AG20443 (cell line): ENCODE results near the gene TMEM129.

Experiments used
- DNase-seq: peaks from one replicate; pipeline ENCODE4 v3.0.0; 2012; ENCODE audit warnings: low spot score, mixed read lengths

The TMEM129 gene

DNA sequence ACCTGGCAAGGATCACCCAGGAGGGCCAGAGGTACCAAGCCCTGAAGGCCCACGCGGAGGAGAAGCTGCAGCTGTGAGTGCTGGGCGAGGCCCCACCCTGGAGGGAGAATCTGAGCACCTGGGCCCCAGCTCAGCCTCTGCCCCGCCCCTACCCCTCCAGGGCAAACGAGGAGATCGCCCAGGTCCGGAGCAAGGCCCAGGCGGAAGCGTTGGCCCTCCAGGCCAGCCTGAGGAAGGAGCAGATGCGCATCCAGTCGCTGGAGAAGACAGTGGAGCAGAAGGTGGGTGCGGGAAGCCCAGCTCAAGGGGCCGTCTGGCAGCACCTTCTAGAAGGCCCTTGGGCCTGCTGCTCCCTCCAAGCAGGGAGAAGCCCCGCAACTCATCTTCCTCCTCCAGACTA, 23.4 kb upstream of the TMEM129 start:
- no peak for DNase-seq

DNA sequence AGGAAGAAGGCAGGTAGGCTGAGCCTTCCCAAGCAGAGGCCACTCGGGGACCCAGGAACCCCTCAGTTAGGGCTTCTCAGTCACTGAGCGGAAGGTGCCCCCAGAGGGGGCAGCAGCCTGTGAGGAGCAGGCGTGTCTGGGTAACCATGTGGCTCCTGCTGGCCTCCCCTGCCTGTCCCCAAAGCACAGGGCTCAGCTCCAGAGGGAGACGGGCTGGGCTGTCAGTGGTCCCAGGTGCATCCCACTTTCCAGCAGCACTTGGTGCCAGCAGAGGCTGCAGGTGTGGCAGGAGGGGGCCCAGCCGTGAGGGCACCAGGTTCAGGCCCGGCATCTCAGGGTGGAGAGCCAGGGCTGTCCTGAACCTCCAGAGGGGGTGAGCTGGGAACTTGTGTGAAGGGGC, 22.9 kb upstream of the TMEM129 start:
- DNase-seq = no peak

DNA sequence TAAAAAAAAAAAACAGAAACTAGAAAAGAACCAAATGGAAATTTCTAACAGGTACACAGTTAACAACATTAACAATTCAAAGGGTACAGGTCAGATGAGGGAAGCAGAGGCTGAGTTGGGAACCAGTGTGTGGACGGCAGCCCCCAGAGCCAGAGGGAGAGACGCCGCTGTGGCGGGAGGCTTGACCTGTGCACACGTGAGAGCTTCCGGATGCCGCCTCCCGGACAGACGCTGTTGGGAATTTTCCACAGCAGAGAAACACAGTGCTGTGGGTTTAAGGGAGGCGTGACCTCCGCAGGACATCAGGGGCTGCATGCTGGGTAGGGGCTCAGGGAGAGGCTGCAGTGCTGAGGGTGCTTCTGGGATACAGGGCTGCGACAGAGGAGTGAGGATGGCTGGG, 22.4 kb upstream of the TMEM129 start:
- no peak for DNase-seq

DNA sequence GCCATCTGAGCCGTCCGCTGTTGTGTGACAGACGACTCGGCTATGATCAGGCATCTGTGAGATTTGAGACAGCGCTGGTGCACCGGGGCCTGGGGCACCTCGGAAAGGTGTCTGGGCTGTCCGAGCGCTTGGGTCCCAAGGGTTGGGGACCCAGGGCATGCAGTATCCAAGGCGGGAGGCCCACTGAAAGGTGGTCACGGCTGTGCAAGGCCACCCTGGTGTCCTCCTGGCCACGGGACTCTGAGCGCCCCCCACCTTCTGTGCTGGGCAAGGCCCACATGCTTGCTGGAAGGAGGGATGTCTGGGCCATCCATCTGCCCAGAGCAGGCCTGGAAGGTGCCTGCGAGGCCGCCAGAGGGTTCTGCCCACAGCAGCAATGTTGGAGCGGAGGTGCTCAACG, 20.1 kb upstream of the TMEM129 start:
- DNase-seq = no peak

DNA sequence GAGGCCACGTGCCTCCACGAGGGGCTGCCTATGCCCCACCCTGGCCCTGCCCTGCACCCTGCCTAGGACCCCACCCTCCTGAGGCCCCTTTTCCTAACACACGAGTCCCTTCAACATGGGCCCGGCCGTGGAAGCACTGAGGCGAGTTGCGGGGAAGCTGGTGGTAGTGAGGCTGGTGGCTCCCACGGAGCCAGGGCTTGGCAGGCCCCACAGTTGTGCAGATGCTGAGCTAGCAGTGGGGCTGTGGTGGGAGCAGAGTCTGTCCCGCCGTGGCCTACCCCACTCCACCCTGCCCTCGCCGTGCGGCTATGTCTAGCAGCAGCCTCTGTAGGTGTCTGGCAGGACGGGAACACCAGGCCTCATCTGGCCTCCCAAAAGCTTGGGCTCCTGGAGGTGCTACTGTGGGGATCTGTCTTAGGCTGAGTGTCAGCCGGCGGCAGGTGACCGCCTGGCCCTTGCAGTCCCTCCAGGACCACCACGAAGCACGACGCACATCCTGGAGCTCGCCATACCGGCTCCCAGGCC, 19.0 kb upstream of the TMEM129 start:
- no peak for DNase-seq

DNA sequence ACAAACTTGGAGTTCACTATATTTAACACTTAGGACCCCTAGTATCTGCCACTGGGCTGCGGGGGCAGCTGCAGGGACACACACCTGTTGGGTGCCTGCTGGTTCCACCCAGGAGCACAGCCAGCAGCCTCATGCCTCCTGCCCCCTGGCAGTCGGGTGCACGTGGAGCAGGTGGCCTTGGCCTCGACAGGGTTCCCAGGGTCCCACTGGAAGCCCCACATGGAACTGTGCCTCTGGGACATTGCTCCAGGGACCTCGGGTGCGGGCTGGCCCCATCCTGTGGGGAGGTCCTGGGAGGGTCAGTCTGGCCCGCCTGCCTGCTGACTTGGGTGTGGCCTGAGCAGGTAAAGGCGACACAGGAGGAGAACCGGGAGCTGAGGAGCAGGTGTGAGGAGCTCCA, 18.2 kb upstream of the TMEM129 start:
- DNase-seq = no peak

DNA sequence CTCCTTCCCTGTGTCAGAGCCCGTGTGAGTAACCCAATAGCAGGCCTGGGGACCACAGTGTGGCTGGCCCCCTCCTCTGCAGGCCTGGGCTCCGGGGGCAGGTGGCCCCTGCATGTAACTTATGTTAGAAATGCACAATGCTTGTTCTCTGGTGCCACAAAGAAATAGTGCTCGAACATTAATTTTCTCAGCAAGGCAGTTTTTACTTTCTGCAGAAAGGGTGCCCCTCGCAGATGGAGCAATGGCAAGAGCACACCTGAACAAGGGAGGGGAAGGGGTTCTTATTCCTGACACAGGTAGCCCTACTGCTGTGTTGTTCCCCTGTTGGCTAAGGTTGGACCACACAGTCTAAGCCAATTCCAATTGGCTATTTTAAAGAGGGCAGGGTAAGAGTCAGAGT, 17.3 kb upstream of the TMEM129 start:
- no peak for DNase-seq

DNA sequence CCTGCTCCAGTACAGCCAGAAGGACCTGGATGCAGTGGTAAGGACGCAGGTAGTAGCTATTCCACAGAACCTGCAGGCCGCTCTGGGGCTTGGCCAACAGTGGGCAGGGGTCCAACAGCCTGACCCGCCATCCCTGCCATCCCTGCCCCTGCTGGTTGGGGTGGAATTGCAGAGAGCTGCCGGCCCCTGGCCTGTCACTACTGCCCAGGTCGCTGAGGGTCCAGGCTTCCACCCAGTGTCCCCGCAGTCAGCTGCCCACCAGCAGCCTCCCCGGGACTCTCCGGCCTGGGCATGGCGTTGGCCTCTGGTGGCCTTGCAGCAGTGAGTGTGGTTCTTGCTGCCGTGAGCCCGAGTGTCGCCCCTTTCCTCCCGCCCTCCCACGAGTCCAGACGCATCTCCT, 16.5 kb upstream of the TMEM129 start:
- DNase-seq = no peak

DNA sequence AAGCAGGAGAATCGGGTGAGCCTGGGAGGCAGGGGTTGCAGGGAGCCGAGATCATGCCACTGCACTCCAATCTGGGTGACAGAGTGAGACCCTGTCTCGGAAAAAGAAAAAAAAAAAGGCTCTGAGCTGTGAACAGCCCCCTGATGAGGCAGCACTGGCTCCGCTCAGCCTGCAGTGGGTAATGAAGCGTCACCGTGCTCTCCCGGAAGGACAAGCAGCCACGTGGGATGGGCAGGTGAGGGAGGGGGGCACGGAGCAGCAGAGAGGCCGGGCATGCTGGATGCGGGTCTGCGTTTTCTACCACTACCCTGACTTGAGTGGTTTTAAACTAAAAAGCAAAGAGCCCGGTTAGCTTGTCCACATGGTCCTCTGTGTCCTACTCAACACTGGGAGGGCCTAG, 15.7 kb upstream of the TMEM129 start:
- DNase-seq = no peak

DNA sequence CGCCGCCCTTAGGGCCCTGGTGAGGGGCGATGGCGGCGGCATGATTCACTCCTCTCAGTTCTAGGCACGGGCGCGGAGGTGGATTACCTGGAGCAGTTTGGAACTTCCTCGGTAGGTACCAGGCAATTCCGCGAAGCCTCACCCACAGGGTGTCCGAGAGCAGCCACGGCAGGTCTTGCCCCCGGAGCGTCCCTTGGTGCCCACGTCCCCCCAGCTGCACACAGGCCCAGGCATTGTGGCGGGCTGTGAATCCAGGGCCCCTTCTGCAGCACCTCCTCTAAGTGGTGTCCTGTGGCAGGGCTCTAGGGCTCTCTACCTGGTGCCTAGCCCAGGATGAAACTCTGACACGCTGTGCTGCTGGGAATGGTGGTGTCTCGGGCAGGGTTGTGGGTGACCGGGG, 14.1 kb upstream of the TMEM129 start:
- DNase-seq = no peak

DNA sequence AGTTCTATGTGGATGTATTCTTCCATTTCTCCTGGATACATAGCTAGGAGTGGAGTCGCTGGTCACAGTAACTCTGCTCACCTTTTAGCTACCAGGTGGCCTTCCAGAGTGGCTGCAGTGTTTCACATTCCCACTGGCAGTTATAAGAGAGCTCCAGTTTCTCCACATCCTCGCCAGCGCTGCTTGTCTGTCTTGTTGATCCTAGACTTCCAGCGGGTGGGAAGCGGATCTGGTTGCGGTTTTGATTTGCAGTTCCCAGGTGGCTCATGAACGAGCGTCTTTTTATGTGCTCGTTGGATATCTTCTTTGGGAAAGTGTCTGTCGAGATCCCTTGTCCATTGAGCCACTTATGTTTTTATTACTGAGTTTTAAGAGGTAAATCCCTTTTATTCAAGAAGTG, 11.8 kb upstream of the TMEM129 start:
- no peak for DNase-seq

DNA sequence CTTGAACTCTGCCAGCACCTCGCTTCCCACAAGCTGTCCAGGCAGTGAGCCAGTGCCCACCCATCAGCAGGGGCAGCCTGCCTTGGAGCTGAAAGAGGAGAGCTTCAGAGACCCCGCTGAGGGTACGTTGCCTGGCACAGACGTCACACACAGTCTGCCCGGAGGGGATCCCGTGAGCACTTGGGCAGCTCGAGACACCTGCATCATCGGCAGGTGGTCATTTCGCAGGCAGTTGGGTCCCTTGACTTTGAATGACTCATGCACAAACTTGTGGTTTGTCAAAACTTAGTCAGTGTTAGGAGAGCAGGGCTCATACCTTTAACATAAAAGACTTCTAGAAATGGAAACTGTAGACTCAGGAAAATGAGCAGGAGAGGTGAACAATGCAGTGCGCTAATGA, 10.1 kb upstream of the TMEM129 start:
- no peak for DNase-seq

DNA sequence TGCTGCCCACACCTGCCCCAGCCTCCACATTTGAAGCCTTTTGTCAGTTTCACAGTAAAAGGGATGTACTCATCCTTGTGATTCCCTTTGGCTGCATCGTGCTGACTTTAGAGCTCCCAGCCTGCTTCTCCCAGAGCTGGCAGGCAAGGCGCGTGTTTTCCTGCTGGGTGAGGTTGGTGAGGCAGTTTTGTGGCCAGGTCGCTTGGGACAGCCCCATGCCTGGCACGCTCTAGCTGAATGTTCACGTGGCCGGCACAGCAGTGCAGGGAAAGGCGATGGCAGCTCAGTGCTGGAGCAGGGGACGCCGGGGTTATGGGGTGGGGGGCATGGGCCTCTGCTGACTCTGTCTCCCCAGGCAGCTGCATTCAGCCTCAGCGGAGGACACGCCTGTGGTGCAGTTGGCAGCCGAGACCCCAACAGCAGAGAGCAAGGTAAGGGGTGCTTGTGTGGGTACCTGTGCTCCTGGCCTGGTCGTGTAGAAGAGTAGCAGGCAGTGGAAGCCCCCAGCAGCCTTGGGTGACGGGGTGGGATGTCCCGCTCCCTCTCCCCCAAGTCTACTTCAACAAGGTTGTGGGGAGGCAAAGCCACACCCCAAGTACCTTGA, 9.5 kb upstream of the TMEM129 start:
- no peak for DNase-seq

DNA sequence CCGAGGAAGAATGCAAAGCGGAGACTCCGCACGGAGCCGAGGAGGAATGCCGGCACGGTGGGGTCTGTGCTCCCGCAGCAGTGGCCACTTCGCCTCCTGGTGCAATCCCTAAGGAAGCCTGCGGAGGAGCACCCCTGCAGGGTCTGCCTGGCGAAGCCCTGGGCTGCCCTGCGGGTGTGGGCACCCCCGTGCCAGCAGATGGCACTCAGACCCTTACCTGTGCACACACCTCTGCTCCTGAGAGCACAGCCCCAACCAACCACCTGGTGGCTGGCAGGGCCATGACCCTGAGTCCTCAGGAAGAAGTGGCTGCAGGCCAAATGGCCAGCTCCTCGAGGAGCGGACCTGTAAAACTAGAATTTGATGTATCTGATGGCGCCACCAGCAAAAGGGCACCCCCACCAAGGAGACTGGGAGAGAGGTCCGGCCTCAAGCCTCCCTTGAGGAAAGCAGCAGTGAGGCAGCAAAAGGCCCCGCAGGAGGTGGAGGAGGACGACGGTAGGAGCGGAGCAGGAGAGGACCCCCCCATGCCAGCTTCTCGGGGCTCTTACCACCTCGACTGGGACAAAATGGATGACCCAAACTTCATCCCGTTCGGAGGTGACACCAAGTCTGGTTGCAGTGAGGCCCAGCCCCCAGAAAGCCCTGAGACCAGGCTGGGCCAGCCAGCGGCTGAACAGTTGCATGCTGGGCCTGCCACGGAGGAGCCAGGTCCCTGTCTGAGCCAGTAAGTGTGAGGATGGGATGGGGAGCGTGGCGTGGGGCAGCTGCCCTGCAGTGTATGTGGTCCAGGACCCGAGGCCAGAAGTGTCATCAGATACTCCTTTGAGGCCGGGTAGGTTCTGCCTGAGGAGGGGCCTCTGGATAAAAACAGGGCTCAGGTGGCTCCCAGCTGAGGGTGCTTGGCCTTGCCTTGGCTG, 7.2 kb upstream of the TMEM129 start:
- no peak for DNase-seq

DNA sequence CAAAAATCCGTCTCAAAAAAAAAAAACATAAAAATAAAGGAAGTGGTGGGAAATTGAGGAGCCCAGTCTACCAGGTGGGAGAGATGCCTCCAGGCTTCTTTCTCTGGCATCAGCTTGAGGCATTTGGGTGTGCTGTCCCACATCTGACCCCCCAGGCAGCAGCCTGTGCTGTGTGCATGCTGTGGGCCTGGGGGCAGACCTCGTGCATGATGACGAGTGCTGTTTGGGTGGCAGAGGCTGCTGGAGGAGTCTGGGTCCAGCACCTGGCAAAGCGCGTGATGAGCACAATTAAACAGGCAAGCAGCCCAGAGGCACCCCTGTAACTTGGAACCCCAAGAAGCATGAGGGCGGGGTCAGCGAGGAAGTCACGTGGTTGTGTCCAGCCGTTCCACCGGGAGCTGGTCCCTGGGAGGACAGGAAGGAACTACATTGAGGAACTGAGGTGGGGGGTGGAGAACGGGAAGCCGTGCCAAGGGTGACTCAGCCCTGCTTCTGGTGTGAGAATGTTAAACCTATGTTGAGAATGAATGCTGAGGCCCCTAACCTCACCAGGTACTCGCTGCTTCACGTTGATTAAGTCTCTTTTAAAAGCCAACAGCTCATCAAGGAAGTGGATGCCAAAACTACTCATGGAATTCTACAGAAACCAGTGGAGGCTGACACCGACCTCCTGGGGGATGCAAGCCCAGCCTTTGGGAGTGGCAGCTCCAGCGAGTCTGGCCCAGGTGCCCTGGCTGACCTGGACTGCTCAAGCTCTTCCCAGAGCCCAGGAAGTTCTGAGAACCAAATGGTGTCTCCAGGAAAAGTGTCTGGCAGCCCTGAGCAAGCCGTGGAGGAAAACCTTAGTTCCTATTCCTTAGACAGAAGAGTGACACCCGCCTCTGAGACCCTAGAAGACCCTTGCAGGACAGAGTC, 6.3 kb upstream of the TMEM129 start:
- DNase-seq = no peak

DNA sequence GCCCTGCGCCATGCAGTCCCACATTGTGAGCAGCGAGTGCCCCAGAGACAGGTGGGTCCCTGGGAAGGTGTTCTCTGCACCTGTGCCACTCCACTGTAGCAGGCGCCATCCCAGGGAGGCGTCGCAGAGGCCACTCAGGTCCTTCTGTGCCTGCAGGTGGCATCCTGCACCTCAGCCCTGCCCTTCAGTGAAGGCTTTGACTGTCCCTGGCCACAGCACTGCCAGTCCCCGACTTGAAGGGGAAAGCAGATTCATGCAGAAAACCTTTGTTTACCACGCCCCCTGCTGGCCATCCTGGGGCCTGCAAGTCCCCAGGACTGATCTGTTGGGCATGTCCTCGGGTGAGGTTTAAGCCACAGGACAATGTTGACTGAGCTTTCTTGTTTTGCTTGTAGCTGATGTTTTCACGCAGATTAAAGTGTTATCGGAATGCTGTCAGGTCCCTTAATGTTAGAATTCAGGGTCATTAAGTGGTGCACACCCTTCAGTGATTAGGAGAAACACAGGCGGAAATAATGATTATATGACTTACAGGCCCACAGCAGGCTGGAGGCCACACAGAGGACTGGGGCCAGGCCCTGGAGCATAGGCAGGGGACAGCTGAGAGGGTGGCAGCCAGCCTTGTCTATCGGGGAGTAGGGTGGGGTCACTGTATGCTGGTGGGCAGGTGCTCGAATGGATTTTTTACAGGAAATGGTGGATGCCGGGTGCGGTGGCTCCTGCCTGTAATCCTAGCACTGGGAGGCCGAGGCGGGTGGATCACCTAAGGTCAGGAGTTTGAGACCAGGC, 5.2 kb upstream of the TMEM129 start:
- DNase-seq = peak; percentile 86

DNA sequence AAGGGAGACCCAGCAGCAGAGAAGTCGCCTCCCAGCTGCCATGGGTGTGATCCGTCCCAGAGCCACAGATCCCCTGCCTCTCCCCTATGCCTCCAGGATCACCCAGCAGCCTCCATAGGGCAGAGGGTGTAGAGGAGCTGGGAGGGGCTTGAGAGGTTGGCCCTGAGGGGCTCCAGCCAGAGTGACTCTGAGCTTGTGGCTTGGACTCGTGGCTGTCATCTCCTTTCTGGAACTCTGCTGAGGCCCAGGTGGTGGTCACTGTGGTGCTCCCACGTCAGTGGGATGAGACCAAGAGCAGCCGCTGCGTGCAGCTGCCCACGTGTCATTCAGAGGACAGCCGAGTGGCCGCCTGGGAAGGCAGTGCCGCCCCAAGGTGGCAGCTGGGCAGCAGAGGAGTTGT, 4.4 kb upstream of the TMEM129 start:
- DNase-seq = no peak

DNA sequence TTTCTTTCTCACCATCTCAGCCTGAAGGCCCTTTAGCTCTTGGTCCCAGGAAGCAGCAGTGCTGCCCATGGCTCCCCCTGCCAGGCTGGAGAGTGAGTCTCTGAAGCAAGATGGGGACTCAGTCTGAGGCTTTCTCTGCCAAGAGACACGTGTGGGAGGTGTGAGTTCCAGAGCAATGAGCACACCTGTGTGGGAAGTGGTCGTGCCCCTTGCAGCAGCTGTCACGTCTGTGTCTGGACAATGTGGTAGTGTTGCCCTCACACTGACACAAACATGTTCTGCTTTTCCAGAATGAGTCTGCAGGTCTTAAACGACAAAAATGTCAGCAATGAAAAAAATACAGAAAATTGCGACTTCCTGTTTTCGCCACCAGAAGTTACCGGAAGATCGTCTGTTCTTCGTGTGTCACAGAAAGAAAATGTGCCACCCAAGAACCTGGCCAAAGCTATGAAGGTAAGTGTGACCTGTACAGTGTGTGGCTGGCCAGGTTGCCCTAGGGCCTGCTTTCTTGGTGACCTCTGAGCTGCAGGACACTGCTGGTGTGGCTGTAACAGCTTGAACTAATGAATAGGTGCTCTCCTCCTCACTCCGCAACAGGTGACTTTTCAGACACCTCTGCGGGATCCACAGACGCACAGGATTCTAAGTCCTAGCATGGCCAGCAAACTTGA, 2.1 kb upstream of the TMEM129 start:
- DNase-seq = no peak

DNA sequence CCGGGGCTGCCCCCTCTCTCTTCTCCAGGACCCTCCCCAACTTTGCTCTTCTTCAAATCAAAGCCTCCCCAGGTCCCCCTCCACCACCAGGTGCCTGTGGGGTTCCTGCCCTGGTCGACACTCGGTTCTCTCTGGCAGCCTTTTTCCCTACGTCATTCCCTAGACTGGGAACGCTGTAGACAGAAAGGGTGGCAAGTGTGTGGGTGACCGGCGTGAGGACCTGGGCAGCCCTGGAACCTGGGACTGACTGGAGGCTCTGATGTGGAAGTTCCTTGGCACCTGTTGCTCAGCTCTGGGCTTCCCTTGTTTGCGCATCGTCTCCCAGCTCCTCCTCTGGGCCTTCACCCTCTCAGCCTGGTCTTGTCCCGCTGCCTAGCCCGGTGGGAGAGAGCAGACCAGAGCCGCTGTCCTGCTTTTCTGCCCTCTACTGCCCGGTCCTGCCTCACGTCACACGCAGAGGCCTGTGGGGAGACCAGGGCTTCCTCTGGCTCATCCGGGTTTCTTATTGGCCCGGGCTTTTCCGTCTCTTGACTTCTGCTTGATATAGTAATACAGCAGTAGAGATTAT, 1.5 kb upstream of the TMEM129 start:
- DNase-seq = no peak

DNA sequence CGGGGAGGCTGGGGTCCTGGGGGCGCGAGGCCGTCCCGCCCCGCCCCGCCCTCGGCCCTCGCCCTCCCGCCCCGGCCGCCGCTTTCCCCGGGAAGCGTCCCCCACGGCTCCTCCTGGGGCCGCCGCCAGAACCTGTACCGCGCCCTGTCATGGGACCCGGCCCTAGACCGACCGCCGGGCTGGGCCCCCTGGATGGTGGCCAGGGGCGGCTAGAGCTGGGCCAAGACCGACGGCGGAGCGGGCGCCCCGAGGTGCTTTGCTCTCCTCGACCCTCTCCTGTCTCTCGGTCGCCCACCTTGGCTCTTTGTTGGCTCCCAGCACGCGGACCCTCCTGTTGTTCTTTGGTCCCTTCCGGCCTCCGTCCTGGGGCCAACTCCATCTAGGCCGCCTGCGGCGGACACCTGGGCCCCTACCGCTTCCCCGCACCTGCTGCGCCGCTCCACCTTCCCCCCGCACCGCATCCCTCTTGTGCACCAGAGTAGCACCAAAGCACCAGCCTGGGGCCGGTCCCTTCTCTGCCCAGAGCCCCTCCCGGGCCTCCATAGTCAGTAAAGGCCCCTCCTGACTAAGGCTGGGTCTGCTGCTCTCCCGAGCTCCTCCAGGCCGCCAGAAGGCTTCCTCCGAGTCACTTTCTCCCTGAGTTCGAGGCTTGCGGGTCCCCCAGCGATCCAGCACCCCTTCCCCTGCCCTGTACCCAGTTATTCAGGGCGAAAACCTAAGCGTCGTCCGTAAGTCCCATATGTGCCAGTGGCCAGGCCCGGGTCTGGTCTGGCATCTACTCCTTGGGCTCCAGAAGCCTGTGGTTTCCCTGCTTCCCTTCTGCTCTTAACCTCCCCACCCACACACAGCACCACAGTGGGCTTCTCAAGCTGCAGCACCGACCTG, 785 bp upstream of the TMEM129 start:
- no peak for DNase-seq
